ENCODE results near the gene TUSC2.

Gene TUSC2

DNA sequence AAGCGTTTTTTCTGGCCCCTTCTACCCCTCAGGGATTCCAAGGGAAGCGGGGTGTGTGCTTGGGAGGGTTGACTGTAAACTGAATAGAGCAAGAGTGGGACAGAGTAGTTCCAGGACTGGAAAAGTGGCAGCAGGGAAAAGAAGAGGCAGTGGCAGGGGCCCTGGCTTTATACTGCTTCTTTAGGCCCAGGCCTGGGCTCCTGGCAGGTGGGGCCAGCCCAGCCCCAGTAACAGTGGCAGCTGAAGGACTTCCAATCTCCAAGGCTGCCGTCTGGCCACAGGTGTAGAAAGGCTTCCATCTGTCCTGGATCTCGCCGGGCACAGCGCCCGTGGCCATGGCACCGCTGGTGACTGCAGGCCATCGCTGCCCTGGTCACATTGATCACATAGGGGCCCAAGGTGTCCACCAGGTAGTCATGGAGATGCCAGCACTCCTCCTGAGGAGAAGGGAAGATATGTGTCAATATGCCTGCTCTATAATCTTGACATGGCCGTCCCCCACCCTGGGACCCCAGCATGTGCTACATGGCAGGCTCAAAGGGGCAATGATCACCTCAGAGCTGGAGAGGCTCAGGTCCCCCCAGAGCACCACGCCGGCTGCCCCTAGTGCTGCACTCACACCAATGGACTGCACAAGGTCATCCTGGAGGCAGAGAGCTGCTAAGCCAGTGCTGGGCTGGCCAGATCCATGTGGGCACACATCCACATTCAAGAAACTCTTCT lies 34.8 kb downstream of the TUSC2 start:
- H3K4me3 ChIP-seq (ENCODE audit: low read depth, low read length) = peak overlapping the region; percentile 91; the same call in 1 of the 2 replicates
- DNase-seq (ENCODE audit: low read depth) = no peak
- TF ChIP-seq, protein P1, sequence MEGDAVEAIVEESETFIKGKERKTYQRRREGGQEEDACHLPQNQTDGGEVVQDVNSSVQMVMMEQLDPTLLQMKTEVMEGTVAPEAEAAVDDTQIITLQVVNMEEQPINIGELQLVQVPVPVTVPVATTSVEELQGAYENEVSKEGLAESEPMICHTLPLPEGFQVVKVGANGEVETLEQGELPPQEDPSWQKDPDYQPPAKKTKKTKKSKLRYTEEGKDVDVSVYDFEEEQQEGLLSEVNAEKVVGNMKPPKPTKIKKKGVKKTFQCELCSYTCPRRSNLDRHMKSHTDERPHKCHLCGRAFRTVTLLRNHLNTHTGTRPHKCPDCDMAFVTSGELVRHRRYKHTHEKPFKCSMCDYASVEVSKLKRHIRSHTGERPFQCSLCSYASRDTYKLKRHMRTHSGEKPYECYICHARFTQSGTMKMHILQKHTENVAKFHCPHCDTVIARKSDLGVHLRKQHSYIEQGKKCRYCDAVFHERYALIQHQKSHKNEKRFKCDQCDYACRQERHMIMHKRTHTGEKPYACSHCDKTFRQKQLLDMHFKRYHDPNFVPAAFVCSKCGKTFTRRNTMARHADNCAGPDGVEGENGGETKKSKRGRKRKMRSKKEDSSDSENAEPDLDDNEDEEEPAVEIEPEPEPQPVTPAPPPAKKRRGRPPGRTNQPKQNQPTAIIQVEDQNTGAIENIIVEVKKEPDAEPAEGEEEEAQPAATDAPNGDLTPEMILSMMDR (IDR thresholded peaks at IDR 0.05; ENCODE audit: low read depth, low read length, missing control alignments) = no peak

- TF ChIP-seq, protein P1 (IDR thresholded peaks at IDR 0.05; ENCODE audit: low read depth, low read length, missing control alignments) = no peak
Observed at GRCh38 chr3:50292159-50293078, 35.6 kb downstream of the TUSC2 start, which contains the start of gene IFRD2. Gene IFRD2 (minus strand): TSS chr3:50292429. CDS start chr3:50292274, 155 bp downstream.

DNA sequence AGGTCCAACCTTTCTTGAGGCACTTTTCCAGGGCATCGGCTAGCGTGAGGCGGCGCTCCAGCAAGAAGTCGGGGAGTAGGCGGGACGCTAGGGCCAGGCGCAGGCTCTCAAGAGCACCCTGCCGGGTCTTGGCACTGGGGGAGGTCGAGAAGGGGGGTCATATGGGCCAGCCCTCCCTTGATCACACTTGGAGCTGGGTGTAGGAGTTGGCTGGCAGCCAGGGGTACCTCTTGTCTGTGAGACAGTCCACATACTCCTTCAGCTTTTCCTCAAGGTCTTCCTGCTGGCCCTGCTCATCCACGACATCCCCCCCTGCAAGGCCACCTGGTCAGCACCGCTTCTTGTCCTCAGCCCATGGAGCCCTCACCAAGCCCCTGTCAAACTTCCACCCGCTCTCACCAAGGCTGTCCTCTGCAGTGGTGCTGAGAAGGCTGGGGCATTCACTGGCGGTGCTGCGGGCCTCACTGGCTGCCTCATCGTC lies 37.8 kb downstream of the TUSC2 start:
- TF ChIP-seq, protein P1 (IDR thresholded peaks at IDR 0.05; ENCODE audit: low read depth, low read length, missing control alignments) = no peak
- no peak for DNase-seq (ENCODE audit: low read depth)
- no peak overlapping the region for H3K4me3 ChIP-seq (ENCODE audit: low read depth, low read length)

More at GRCh38 chr3:50292159-50293078, 35.6 kb downstream of the TUSC2 start, which contains the start of gene IFRD2:
- peak; percentile 93 for DNase-seq (ENCODE audit: low read depth)
- H3K4me3 ChIP-seq (ENCODE audit: low read depth, low read length) = peak within 1 kb of the TSS; percentile 91

DNA sequence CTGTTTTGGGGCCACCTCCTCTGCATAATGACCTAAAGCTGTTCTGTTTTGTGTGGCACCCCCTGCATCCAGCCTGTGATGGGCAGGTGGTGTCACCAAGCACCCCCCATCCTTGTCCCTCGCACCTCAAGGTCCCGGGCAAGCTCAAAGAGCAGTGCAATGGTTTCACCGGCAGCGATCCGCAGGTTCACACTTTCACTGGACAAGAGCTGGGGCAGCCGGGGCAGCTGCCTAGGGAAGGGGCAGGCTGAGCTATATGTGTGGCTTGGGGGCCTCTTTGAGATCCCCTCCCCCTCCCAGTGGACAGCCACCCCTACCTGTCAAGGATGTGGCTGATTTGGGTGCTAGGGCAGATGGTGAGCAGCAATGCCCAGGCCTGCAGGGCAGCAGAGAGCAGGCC lies 38.9 kb downstream of the TUSC2 start:
- DNase-seq (ENCODE audit: low read depth) = no peak
- TF ChIP-seq, protein P1 (IDR thresholded peaks at IDR 0.05; ENCODE audit: low read depth, low read length, missing control alignments) = no peak
- H3K4me3 ChIP-seq (ENCODE audit: low read depth, low read length) = no peak overlapping the region

DNA sequence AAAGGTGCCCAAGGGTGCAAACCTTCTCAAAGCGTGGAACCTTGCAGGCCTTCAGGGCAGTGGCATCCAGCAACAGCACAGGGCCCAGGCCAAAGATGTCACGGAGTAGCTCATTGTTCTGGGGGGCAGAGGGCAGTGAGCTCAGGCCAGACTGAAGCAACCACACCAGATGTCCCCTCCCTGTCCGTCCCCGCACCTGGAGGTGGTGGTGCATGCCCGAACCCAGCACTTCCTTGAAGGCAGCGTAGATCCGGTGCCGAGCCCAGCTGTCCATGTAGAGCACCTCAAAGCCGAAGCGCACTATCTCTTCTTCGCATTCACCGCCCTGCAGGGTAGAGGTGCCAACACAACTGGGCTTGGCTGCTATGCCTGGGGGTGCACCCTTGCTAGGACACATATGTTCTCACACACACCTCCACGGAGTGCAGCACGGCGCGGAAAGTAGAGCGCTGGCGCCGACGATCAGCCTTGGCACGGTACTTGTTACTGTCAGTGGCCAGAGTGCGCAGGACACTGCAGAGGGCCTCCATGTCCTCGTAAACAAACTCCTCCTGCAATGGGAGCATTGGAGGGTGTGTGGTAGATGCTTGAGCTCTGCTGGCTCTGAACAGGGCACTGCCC lies 39.5 kb downstream of the TUSC2 start:
- no peak overlapping the region for H3K4me3 ChIP-seq (ENCODE audit: low read depth, low read length)
- TF ChIP-seq, protein P1 (IDR thresholded peaks at IDR 0.05; ENCODE audit: low read depth, low read length, missing control alignments) = no peak
- no peak for DNase-seq (ENCODE audit: low read depth)

DNA sequence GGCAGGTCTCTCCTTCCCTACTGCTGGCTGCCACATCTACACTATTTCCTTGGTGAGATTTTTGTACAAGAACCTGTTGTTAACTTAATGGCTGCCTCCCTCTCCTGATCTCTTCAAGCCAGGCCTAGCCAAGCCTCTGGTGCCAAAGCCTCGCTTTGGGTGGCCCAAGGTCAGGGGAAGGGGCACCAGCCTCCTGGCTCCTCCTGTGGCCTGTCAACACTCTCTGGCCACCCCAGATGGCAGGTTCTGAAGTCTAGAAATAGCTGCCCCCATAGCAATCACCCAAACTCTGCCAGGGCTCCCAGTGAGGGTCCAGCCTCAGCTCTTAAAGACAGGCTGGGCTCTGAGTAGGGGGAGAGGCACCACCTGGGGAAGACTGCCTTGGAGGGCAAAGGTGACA lies 40.8 kb downstream of the TUSC2 start:
- TF ChIP-seq, protein P1 (IDR thresholded peaks at IDR 0.05; ENCODE audit: low read depth, low read length, missing control alignments) = no peak
- H3K4me3 ChIP-seq (ENCODE audit: low read depth, low read length) = no peak overlapping the region
- no peak for DNase-seq (ENCODE audit: low read depth)
